Mammary epithelial cell (primary cell): Measurements from ENCODE around the gene SLIT1.

ENCODE experiments used
- CTCF ChIP-seq, 2 donors: IDR thresholded peaks in 1 of 2; conservative IDR thresholded peaks in 1 of 2; 2 replicates each; pipeline ENCODE4 v1.5.1; 2011 to 2012; ENCODE audit warnings: inconsistent platforms in 2 of 2, low read length in 2 of 2, mild to moderate bottlenecking in 2 of 2, control low read depth in 1 of 2, low read depth in 1 of 2; ENCODE audit not compliant: insufficient read depth in 1 of 2; ENCODE audit errors: extremely low read depth in 1 of 2
- EZH2 ChIP-seq: IDR thresholded peaks from 2 replicates; pipeline ENCODE4 v1.6.1; 2012; ENCODE audit warnings: low read length, inconsistent platforms, borderline replicate concordance

DNA sequence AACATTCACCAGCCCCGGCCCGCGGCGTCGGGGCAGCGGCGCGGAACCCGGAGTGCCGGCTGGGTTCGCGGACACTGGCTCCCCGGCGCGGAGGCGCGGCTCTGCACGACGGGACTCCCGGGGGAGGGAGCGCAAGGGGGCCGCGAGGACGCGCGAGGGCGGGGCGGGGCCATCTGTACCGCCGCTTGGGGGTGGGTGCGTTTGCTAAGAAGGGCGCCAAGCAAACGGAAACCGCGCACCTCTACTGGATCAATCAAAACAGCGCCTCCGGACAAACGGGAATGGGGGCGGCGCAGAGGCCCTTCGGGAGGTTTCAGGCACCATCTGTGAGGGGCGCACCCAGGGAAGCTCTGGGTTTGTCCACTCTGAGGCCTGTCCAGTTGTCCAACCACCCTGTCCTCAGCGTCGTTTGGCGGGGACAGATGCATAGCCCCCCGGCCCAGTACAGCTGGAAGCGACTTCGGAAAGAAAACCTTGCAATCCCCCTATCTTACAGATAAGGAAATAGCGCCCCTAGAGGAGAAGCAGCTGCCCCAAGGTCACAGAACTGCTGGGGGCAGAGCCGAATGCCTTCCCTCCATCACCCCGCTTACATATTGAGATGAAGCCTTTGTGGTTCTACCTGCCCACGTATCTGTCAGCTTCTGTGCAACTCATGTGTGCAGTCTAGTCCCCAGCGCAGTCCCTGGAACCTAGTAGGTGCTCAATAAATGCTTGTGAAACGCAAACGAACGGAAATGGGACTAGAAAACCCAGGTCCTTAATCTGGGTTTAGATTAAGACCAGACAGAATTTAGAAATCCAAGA is 10.7 kb upstream of the SLIT1 start:
- TF ChIP-seq CTCF (conservative IDR thresholded peaks at IDR 0.05 in 1 of 2, IDR thresholded peaks at IDR 0.05 in 1 of 2; ENCODE audit: extremely low read depth in 1 of 2, insufficient read depth in 1 of 2, low read depth in 1 of 2, low read length in 2 of 2): peak; percentile 58 to 73
- no peak for TF ChIP-seq EZH2
